NB4 (cell line): ENCODE results near the gene EPS15.
"Not testable (repeated sequence)": the region's sequence is repeated elsewhere in the genome, so short reads cannot be mapped to it uniquely, and the experiment has no call there.

ENCODE experiments used
- DNase-seq: peaks from one replicate; pipeline ENCODE4 v3.0.0; 2010; ENCODE audit warnings: low read depth
- H3K4me3 ChIP-seq: one replicate; pipeline ENCODE4 v1.5.1; 2011; ENCODE audit warnings: mild to moderate bottlenecking, low read depth, low read length, moderate library complexity
- MYC ChIP-seq: IDR thresholded peaks from 2 replicates; pipeline ENCODE4 v1.6.1; 2011; ENCODE audit warnings: low read depth, low read length
- POLR2A ChIP-seq: IDR thresholded peaks from 2 replicates; pipeline ENCODE4 v1.6.1; 2011; ENCODE audit warnings: mild to moderate bottlenecking; ENCODE audit not compliant: insufficient read length; ENCODE audit errors: extremely low read depth
- TF ChIP-seq, protein P1 (sequence below): IDR thresholded peaks from one replicate; pipeline ENCODE4 v1.5.1; 2012; ENCODE audit warnings: low read depth, low read length
- TF ChIP-seq, protein P2 (sequence below): IDR thresholded peaks from 2 replicates; pipeline ENCODE4 v1.6.1; 2011; ENCODE audit warnings: low read depth, low read length

The EPS15 gene

DNA sequence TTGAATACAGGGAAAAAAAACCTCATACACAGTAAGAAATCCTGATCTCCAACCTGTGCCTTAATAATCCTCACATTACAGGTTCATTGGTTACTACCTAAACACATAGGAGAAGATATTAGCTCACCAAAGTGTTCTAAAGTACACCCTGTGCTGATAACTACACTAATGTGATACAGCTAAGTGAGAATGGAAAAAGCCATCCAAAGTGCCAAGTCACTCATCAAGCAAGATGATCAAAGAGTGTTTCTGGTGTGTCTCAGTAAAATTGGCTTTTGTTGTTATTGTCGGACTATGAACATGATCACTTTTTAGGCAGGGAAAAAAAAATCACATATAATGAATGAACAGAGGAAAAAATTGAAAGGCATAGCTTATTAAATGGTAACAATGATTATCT, 31.4 kb downstream of the EPS15 start:
- no peak for DNase-seq
- TF ChIP-seq, protein P1, sequence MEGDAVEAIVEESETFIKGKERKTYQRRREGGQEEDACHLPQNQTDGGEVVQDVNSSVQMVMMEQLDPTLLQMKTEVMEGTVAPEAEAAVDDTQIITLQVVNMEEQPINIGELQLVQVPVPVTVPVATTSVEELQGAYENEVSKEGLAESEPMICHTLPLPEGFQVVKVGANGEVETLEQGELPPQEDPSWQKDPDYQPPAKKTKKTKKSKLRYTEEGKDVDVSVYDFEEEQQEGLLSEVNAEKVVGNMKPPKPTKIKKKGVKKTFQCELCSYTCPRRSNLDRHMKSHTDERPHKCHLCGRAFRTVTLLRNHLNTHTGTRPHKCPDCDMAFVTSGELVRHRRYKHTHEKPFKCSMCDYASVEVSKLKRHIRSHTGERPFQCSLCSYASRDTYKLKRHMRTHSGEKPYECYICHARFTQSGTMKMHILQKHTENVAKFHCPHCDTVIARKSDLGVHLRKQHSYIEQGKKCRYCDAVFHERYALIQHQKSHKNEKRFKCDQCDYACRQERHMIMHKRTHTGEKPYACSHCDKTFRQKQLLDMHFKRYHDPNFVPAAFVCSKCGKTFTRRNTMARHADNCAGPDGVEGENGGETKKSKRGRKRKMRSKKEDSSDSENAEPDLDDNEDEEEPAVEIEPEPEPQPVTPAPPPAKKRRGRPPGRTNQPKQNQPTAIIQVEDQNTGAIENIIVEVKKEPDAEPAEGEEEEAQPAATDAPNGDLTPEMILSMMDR, result no peak
- TF ChIP-seq POLR2A (no peak), MYC (no peak)
- TF ChIP-seq, protein P2, sequence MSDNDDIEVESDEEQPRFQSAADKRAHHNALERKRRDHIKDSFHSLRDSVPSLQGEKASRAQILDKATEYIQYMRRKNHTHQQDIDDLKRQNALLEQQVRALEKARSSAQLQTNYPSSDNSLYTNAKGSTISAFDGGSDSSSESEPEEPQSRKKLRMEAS, result no peak
- H3K4me3 ChIP-seq, result no peak overlapping the region

DNA sequence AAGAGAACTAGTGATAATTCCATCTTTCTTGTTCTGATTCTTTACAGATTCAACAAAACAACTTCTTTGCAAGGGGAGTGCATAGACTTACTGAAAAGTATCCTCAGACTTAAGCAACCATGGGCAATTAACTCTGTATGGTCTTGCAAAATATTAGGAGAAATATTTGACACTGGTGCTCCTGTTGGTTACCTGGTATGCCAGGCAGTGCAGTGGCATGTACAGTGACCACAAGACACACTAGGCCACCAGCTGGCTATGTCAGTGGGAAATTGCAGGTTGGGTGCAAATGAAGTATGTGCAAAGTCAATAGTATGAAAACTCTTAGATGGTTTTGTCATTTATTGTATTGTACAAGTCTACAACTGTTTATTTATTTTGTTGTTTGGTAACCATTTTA, 34.5 kb downstream of the EPS15 start:
- DNase-seq, result no peak

DNA sequence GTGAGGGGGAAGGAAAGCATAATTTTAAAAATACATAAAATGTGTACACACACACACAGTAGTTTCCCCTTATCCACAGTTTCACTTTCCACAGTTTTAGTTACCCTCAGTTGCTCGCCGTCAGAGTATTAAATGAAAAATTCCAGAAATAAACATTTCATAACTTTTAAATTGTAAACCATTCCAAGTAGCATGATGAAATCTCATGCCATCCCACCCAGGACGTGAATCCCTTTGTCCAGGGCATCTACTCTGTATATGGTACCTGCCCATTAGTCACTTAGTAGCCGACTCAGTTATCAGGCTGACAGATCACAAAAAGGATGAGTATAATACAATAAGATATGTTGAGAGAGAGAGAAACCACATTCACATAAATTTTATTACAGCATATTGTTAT, 36.2 kb downstream of the EPS15 start:
- TF ChIP-seq POLR2A (no peak), MYC (no peak)
- TF ChIP-seq, protein P1, result no peak
- TF ChIP-seq, protein P2, result no peak
- DNase-seq, result no peak
- H3K4me3 ChIP-seq, result no peak overlapping the region

More for the DNA sequence above, 34.5 kb downstream of the EPS15 start:
- TF ChIP-seq MYC, result no peak
- TF ChIP-seq, protein P2, result no peak
- TF ChIP-seq, protein P1, result no peak
- TF ChIP-seq POLR2A, result no peak
- no peak overlapping the region for H3K4me3 ChIP-seq

DNA sequence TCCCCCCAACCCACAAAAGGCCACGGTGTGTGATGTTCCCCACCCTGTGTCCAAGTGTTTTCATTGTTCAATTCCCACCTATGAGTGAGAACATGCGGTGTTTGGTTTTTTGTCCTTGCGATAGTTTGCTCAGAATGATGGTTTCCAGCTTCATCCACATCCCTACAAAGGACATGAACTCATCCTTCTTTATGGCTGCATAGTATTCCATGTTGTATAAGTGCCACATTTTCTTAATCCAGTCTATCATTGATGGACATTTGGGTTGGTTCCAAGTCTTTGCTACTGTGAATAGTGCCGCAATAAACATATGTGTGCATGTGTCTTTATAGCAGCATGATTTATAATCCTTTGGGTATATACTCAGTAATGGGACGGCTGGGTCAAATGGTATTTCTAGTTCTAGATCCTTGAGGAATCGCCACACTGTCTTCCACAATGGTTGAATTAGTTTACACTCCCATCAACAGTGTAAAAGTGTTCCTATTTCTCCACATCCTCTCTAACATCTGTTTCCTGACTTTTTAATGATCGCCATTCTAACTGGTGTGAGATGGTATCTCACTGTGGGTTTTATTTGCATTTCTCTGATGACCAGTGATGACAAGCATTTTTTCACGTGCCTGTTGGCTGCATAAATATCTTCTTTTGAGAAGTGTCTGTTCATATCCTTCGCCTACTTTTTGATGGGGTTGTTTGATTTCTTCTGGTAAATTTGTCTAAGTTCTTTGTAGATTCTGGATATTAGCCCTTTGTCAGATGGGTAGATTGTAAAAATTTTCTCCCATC, 44.0 kb downstream of the EPS15 start:
- H3K4me3 ChIP-seq, result not testable (repeated sequence)
- peak; percentile 25 for DNase-seq

DNA sequence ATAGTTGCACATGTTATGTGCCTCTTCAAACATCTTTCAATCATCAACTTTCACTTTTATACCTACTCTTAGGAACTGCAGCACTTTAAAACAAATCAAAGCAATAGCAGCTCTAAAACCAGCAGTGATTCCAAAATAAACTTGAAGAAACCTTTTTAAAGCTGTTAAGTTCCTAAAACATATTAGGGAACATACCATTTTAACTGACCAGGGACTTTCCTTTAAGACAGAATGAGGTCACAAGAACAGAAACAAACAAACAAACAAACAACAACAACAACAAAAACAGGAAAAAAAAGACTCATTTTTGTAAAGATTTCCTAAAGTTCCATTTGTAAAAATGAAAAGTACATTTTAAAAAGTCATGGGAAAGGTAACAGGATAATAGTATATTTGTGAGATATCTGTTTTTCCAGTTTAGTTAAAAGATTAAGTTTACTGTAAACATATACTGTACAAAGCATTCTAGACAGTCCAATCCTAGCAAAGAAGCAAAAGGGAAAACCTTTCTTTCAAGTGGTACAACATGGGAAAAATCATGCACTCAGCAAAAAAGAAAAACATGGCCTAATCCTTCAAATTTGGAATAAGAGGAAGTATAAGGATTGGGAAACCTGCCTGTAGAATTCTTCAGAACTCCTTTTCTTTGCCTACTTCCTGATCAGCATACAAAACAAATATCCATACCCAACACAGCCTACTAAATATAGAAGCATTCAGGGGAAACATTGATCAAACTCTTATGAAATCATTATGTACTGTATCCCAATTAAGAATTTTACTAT, 45.5 kb downstream of the EPS15 start:
- DNase-seq, result no peak
- TF ChIP-seq, protein P1, result no peak
- TF ChIP-seq MYC (no peak), POLR2A (no peak)
- TF ChIP-seq, protein P2, result no peak
- H3K4me3 ChIP-seq, result no peak overlapping the region

DNA sequence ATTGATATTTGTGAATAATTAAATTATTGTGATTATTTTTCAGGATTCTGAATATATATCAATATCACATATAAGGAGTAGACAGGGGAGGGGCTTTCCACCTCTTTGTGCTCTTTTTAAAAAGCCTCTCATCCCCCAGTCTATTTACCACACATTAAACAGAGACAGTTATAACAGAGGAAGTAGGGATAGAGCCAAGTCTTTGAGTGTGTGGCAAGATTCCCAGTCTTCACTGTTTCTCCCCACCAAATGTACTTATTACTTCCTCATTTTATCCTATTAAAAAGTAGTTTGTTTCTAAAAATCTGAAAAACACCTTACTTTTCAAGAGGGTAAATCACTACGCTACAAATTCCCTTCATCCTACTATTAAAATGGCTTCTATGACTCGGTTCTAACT, 46.7 kb downstream of the EPS15 start:
- TF ChIP-seq MYC (no peak), POLR2A (no peak)
- TF ChIP-seq, protein P2, result no peak
- TF ChIP-seq, protein P1, result no peak
- H3K4me3 ChIP-seq, result no peak overlapping the region
- DNase-seq, result peak; percentile 36
